Activated CD4-positive, alpha-beta T cell treated with anti-CD3 and anti-CD28 coated beads, Interleukin-2, amount 10 ng/mL, durations not matched to agents 7 days and 5 days (primary cell): ENCODE measurements around the gene RFTN1. TPM values are rescaled to one million over a fixed set of nuclear protein-coding genes. Genes with fewer than 3 reads are reported as not detected.

ENCODE experiments used
- CTCF ChIA-PET: fragments of 350-600 bp; sonication (Branson Sonifier 250); formaldehyde crosslinking; loops from one replicate; lab custom pipeline; 2021; ENCODE audit warnings: antibody characterized with exemption; lab: Charles Lee
- POLR2A ChIA-PET: fragments of 350-600 bp; sonication (Branson Sonifier 250); formaldehyde crosslinking; loops from one replicate; lab custom pipeline; 2021; ENCODE audit warnings: antibody characterized with exemption; lab: Charles Lee
- DNase-seq: peaks from one replicate; pipeline ENCODE4 v3.0.0-alpha.2; 2020
- H3K27ac Mint-ChIP-seq: one replicate; pipeline ENCODE4 v1.8.0; 2021; ENCODE audit warnings: mild to moderate bottlenecking, moderate library complexity, mixed read lengths
- H3K27me3 Mint-ChIP-seq: one replicate; pipeline ENCODE4 v1.8.0; 2021; ENCODE audit warnings: mixed read lengths
- H3K36me3 Mint-ChIP-seq: one replicate; pipeline ENCODE4 v1.8.0; 2021; ENCODE audit warnings: low read depth, mixed read lengths
- H3K4me1 Mint-ChIP-seq: one replicate; pipeline ENCODE4 v1.8.0; 2021; ENCODE audit warnings: mixed read lengths
- H3K4me3 Mint-ChIP-seq: one replicate; pipeline ENCODE4 v1.8.0; 2021; ENCODE audit warnings: mild to moderate bottlenecking, moderate library complexity, mixed read lengths
- H3K9me3 Mint-ChIP-seq: one replicate; pipeline ENCODE4 v1.8.0; 2021; ENCODE audit warnings: mixed read lengths
- total RNA-seq, 2 experiments: library from RNA; stranded (reverse); gene quantifications; one replicate each; pipeline ENCODE4 v1.2.3, GENCODE V29; 2021

The RFTN1 gene, protein sequence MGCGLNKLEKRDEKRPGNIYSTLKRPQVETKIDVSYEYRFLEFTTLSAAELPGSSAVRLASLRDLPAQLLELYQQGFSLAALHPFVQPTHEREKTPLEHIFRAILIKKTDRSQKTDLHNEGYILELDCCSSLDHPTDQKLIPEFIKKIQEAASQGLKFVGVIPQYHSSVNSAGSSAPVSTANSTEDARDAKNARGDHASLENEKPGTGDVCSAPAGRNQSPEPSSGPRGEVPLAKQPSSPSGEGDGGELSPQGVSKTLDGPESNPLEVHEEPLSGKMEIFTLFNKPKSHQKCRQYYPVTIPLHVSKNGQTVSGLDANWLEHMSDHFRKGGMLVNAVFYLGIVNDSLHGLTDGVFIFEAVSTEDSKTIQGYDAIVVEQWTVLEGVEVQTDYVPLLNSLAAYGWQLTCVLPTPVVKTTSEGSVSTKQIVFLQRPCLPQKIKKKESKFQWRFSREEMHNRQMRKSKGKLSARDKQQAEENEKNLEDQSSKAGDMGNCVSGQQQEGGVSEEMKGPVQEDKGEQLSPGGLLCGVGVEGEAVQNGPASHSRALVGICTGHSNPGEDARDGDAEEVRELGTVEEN
- total RNA-seq, result 10 to 100 TPM; 57.3 to 57.9 TPM

DNA sequence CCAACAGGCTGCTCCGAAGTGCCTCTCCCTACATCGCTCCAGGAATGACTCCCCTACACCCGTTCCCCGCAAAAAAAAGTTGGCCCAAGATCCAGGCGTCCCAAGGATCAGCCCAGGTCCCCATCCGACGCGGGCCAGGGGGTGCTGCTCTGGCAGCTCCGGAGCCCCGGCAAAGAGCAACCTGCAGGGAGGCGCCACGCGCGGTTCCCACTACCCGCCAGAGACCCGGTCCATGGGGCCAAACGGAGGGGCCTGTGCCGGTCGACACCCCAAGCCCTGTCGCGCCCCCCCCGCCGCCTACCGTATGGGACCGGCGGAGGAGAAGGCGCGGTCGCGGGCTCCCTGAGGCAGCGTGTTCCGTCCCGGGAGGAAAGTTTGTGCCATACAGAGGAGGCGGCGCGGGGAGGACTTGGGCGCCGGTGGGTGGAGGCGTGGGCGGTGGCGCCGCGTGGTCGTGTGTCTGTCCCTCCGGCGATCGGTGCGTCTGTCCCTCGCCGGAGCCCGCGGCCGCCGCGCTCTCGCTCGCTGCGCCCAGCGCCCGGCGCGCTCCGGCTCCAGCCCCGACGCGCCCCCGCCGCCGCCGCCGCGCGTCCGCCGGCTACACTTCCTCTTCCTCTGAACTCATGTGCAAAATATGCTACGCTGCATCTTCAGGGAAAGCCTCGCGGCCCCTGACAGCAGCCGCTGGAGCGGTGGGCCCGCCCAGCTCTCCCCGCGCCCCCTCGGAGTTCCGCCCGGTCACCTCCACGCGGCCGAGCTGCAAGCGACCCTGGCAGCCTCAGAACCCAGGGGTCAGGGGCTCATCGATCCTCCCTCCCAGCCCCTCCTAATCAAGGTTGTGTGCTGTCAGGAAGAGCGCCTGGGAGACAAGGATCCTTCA is at the start of gene RFTN1:
TSS of gene RFTN1 (minus strand) at position 559 of the 880 bp plus-strand sequence. CDS start 19,830 bp downstream, outside the sequence.
- Mint-ChIP-seq H3K4me1 (peaks cover 70% of the 10 kb centered on the region), H3K27ac (peak within 1 kb of the TSS; percentile 96), H3K36me3 (peaks cover 18% of the 10 kb centered on the region), H3K27me3 (no peaks in the 10 kb centered on the region), H3K4me3 (peak within 1 kb of the TSS; percentile 97), H3K9me3 (peaks cover 4% of the 10 kb centered on the region)
- ChIA-PET CTCF (interaction anchor here (0.5 to 2.0 kb wide), 3 partner anchors 21 to 197 kb away, joined by 5 to 6 read pairs (median 5); no protein-coding TSS in a partner anchor), POLR2A (interaction anchor here (1.3 kb wide), 1 partner anchor 17 kb away, joined by 4 read pairs; no protein-coding TSS in a partner anchor)
- peak; percentile 57 for DNase-seq

DNA sequence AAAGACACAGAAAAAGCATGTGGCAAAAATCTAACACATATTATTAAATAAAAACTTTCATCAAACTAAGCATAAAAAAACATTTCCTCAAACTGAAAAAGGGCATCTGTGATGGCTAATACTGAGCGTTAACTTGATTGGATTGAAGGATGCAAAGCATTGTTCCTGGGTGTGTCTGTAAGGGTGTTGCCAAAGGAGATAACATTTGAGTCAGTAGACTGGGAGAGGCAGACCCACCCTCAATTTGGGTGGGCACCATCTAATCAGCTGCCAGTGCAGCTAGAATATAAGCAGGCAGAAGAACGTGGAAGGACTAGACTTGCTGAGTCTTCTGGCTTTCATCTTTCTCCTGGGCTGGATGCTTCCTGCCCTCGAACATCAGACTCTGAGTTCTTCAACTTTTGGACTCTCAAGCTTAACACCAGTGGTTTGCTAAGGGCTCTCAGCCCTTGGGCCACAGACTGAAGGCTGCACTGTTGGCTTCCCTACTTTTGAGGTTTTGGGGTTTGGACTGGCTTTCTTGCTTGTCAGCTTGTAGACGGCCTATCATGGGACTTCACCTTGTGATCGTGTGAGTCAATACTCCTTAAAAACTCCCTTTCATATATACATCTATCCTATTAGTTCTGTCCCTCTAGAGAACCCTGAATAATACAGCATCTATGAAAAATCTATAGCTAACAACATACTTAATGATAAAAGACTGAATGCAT is 46.3 kb upstream of the RFTN1 start:
- no peak for DNase-seq
- POLR2A ChIA-PET, result no interaction called here
- Mint-ChIP-seq H3K27ac (no peak overlapping the region), H3K4me1 (no peaks in the 10 kb centered on the region), H3K36me3 (no peaks in the 10 kb centered on the region), H3K27me3 (peaks cover 13% of the 10 kb centered on the region), H3K4me3 (no peak overlapping the region), H3K9me3 (no peaks in the 10 kb centered on the region)
- CTCF ChIA-PET, result interaction anchor here (1.0 kb wide), 1 partner anchor 10 kb away, joined by 4 read pairs; no protein-coding TSS in a partner anchor

DNA sequence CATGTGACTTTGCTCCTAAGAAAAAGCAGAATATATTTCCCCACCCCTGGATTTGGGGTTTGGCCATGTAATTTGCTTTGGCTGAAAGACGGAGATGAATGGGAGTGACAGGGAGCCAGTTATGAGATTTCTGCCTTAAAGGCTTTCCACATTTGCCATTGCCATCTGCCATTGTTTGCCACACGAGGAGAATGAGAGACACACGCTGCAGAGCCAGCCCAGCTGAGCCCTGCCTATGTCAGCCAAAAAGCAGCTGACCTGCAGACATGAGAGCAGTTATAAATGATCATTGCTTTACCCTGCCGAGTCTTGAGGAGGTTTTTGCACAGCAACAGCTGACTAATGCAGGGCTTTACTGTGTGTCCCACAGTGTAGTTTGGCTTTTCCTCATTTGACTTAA is 40.6 kb upstream of the RFTN1 start:
- peaks cover 10% of the 10 kb centered on the region for H3K27me3 Mint-ChIP-seq
- H3K36me3 Mint-ChIP-seq, result no peaks in the 10 kb centered on the region
- peaks cover 11% of the 10 kb centered on the region for H3K4me1 Mint-ChIP-seq
- no peak overlapping the region for H3K27ac Mint-ChIP-seq
- H3K9me3 Mint-ChIP-seq, result no peaks in the 10 kb centered on the region
- POLR2A ChIA-PET, result no interaction called here
- DNase-seq, result no peak
- CTCF ChIA-PET, result interaction anchor here (0.6 to 1.3 kb wide), 5 partner anchors 15 to 1233 kb away, joined by 3 to 5 read pairs (median 4); no protein-coding TSS in a partner anchor
- no peak overlapping the region for H3K4me3 Mint-ChIP-seq

DNA sequence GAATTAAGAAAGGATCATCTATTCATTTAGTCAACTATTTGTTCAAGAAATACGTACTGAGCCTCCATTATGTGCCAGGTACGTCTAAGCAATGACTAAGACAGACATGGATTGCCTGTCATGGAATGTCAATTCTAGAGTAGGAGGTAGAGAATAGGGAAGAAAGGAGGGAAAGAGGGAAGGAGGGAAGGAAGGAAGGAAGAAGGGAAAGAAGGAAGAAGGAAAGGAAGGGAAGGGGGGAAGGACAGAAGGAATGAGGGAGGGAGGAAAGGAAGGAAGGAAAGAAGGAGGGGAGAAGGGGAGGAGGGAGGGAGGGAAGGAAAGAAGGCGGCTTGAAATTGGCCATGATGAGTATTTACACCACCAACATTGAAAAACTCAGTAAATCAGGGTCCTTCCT is 39.3 kb upstream of the RFTN1 start:
- peaks cover 10% of the 10 kb centered on the region for H3K27me3 Mint-ChIP-seq
- ChIA-PET POLR2A (no interaction called here), CTCF (no interaction called here)
- H3K9me3 Mint-ChIP-seq, result no peaks in the 10 kb centered on the region
- H3K27ac Mint-ChIP-seq, result no peak overlapping the region
- no peak for DNase-seq
- H3K4me1 Mint-ChIP-seq, result peaks cover 11% of the 10 kb centered on the region
- H3K36me3 Mint-ChIP-seq, result no peaks in the 10 kb centered on the region
- H3K4me3 Mint-ChIP-seq, result no peak overlapping the region

DNA sequence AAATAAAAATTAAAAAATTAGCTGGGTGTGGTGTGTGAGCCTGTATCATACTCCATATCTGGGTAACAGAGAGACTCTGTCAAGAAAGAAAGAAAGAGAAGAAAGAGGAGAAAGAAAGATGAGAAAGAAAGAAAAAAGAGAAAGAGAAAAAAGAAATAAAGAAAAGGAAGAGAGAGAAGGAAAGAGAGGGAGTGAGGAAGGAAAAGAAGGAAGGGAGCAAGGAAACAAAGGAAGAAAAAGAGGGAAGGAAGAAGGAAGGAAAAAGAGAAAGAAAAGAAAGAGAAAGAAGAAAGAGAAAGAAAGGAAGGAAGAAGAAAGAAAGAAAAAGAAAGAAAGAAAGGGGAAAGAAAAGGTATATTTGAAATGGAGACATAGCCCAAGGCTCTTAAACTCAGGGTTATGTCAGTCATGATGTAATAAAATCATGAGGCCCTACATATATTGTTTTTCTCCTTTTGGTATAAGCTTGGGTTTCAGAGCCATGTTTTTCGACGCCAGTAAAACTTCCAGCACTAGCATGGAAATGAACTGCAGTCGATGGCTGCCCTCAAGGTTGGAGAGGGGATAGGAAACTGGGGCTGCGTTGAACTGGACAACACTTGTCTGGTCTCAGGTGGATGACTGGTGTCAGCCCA is 38.0 kb upstream of the RFTN1 start:
- no peak for DNase-seq
- H3K4me1 Mint-ChIP-seq, result peaks cover 11% of the 10 kb centered on the region
- H3K9me3 Mint-ChIP-seq, result no peaks in the 10 kb centered on the region
- H3K4me3 Mint-ChIP-seq, result no peak overlapping the region
- no peaks in the 10 kb centered on the region for H3K36me3 Mint-ChIP-seq
- H3K27ac Mint-ChIP-seq, result peak overlapping the region; percentile 66
- peaks cover 10% of the 10 kb centered on the region for H3K27me3 Mint-ChIP-seq
- POLR2A ChIA-PET, result no interaction called here
- CTCF ChIA-PET, result interaction anchor here (0.6 to 1.8 kb wide), 6 partner anchors 15 to 1557 kb away, joined by 3 to 6 read pairs (median 4); no protein-coding TSS in a partner anchor

DNA sequence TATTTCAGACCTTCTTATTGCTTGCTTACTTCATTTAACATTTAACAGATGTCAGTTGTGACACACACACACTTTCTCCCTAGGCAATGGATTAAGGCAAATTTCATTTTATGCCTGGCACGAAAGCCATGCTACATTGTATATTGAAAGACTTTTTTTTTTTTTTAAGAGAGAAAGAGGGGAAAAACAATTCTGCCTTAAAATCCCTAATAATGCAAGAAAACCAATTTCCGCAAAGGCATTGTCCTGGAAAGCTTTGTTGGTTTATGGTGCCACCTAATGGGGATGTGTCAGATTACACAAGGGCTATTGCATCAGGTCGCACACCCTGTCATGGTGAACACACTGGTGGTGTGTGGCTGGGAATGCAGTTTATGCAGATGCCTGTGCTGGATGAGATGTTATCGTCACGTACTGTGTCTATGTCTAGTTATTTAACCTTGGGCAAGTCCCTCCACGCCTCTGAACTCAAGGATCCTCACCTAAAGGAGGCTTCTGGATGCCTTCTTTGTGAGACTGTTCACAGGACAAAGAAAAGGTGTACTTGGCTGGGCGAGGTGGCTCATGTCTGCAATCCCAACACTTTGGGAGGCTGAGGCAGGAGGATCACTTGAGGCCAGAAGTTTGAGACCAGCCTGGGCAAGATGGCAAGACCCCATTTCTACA is 37.3 kb upstream of the RFTN1 start:
- Mint-ChIP-seq H3K27ac (peak overlapping the region; percentile 66), H3K9me3 (no peaks in the 10 kb centered on the region), H3K27me3 (peaks cover 10% of the 10 kb centered on the region), H3K4me1 (peaks cover 11% of the 10 kb centered on the region), H3K4me3 (no peak overlapping the region), H3K36me3 (no peaks in the 10 kb centered on the region)
- ChIA-PET POLR2A (no interaction called here), CTCF (interaction anchor here (0.9 to 1.8 kb wide), 12 partner anchors 10 to 293 kb away, joined by 3 to 14 read pairs (median 4); partner anchors contain the start of genes DPH3 and OXNAD1)
- DNase-seq, result peak; percentile 87

DNA sequence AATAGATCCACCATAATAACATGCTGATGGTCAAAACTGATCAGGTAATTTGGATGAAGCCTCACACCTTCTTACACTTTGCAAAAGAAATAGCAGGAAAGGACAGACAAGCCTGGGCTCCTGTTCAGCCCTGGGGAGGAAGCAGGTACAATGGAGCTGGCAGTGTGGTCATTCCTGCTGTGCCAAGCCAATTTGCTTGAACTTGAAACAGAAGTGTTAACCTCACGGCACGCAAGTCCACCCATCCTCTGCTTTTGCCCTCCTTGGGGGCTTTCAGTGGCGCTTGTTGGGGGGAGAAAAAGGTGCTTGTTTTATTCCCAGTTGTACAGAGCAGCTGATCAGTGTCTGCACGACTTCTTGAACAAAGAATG is 36.8 kb upstream of the RFTN1 start:
- CTCF ChIA-PET, result interaction anchor here (0.9 to 1.8 kb wide), 10 partner anchors 10 to 292 kb away, joined by 3 to 14 read pairs (median 4); partner anchors contain the start of genes DPH3 and OXNAD1
- no peak for DNase-seq
- H3K27ac Mint-ChIP-seq, result no peak overlapping the region
- H3K4me1 Mint-ChIP-seq, result peaks cover 12% of the 10 kb centered on the region
- no peaks in the 10 kb centered on the region for H3K9me3 Mint-ChIP-seq
- no peaks in the 10 kb centered on the region for H3K36me3 Mint-ChIP-seq
- POLR2A ChIA-PET, result no interaction called here
- no peak overlapping the region for H3K4me3 Mint-ChIP-seq
- peaks cover 10% of the 10 kb centered on the region for H3K27me3 Mint-ChIP-seq

DNA sequence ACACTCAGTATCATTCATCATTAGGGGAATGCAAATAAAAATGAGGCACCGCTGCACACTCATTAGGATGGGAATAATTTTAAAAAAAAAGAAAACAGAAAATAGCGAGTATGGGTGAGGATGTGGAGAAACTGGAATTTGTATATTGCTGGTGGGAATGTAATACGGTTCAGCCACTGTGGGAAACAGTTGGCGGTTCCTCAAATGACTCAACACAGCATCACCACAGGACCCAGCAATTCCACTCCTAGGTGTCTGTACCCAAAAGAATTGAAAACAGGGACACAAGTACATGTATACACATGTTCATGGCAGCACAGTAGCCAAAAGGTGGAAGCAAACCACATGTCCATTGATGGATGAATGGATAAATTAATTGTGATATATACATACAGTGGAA is 35.2 kb upstream of the RFTN1 start:
- Mint-ChIP-seq H3K4me1 (peaks cover 16% of the 10 kb centered on the region), H3K27ac (no peak overlapping the region), H3K27me3 (peaks cover 9% of the 10 kb centered on the region), H3K9me3 (no peaks in the 10 kb centered on the region), H3K4me3 (no peak overlapping the region), H3K36me3 (no peaks in the 10 kb centered on the region)
- no peak for DNase-seq
- POLR2A ChIA-PET, result no interaction called here
- CTCF ChIA-PET, result interaction anchor here (1.6 kb wide), 1 partner anchor 19 kb away, joined by 3 read pairs; no protein-coding TSS in a partner anchor

DNA sequence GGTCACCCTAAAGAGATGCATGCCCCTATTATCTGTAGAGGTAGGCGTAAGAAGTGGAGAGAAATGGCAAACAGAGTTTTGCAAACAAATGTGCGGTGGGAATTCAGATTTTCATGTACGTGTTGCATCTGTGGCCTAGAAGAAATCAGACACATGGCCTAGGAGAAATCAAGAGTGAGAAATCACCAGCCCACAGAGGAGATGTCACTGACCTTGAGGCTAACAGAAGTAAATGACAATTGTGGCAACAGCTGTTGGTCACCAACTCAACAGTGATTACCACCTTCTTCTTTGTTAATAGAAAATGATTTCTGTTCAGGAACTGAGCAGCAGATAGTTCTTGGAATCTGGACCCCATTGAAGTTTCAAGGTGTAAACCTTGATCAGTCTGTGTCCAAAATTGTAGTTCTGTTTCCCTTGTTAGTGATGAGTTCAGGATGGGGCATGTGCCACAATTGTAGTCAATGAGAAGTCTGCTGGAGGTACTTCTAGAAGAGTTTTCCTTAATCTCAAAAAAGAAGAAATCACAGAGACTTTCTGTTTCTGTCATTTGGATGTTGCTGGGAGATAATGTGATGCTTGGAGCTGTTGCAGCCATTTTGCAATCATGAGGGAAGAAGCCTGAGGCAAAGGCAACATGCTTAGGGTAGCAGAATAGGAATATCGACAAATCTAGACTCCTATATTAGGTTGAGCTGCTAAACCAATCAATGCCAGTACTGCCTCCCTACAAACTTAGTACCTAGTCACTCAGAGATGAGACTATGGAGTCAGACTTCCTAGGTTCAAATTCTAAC is 34.3 kb upstream of the RFTN1 start:
- POLR2A ChIA-PET, result no interaction called here

DNA sequence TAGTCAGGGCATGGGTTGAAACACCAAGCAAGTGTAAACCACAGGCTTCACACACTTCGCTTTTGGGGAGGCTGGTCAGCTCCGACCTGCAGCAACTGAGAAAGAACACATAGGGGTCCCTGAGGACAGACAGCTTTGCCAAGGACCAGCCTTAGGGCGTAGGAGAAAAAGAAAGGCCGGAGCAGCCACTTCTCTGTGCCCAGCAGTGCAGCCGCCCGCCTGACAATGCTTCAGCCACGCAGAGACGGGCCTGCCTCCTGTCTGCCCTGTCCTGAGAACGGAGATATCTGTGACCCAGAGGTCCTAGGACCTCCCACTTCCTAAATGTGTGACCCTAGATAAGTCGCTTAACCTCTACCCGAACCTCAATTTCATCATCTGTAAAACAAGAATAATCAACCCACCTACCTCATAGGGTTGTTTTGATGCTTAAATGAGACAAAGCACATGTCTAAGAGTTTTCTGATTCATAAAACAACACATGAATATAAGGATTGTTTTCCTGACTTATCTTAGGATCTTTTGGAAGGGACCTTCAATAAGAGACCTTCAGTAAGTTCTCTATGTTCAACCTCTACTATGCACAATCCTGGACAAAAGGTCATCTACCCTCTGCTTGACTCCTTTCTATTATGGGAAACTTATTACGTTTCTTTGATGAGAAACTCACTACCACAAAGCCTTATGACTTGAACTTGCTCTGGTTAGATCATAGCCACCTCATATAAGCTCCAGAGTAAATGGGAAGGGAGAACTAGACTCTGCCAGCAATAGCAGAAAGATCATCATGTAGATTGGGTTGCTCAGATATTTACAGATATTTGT is 32.9 kb upstream of the RFTN1 start:
- Mint-ChIP-seq H3K27me3 (no peaks in the 10 kb centered on the region), H3K4me3 (no peak overlapping the region), H3K27ac (no peak overlapping the region), H3K4me1 (peaks cover 17% of the 10 kb centered on the region), H3K36me3 (no peaks in the 10 kb centered on the region), H3K9me3 (no peaks in the 10 kb centered on the region)
- CTCF ChIA-PET, result interaction anchor here (1.3 to 1.8 kb wide), 3 partner anchors 246 to 278 kb away, joined by 3 to 5 read pairs (median 4); no protein-coding TSS in a partner anchor
- POLR2A ChIA-PET, result no interaction called here
- DNase-seq, result no peak

More for the DNA sequence above, 34.3 kb upstream of the RFTN1 start:
- no peak for DNase-seq
- H3K4me3 Mint-ChIP-seq, result no peak overlapping the region
- peaks cover 2% of the 10 kb centered on the region for H3K27me3 Mint-ChIP-seq
- peaks cover 18% of the 10 kb centered on the region for H3K4me1 Mint-ChIP-seq
- H3K27ac Mint-ChIP-seq, result no peak overlapping the region
- no peaks in the 10 kb centered on the region for H3K9me3 Mint-ChIP-seq
- CTCF ChIA-PET, result interaction anchor here (1.2 to 1.7 kb wide), 3 partner anchors 18 to 280 kb away, joined by 3 to 4 read pairs (median 3); no protein-coding TSS in a partner anchor
- H3K36me3 Mint-ChIP-seq, result no peaks in the 10 kb centered on the region
